ENCODE results near the gene KCNMB1.

The KCNMB1 gene, protein sequence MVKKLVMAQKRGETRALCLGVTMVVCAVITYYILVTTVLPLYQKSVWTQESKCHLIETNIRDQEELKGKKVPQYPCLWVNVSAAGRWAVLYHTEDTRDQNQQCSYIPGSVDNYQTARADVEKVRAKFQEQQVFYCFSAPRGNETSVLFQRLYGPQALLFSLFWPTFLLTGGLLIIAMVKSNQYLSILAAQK
- 3.2 to 7.9 (median 5.4) reads per million in 17 experiments for total RNA-seq

DNA sequence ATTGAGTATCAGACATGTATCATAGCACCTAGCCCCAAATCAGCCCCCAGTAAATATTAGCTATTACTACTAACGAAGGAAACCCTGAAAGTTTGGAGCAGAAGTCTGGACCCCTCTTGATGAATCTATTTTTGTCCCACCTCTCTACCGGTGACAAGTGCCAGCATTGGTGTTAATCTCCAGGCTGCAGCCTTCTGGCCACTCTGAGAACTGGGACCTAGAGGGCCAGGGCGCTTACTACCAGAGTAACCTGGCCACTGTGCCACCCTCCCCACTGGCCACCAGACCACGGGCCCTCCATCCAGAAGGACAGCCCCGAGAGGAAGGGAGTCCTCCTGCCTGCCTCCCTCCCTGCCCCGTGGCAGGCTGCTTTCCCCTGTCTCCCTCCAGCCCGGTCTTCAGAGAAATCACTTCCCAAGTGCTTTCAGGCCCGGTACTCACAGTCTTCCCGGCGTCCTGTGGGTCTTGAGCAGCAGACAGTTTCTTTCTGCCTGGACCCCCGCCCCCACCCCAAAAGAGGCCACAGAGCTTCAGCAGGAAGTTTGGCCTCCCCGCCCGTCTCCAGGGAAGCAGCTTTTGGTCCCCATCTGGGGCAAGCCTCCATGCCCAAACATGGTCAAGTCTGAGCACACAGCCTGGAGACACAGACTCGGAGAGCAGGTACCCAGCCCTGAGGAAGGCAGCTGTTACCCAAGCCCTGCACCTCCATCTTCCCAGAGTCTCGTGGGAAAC, at the start of gene KCNMB1:
Gene KCNMB1 (minus strand): TSS at position 550 of the 732 bp plus-strand sequence. CDS start 3,920 bp downstream, outside the sequence.
- peak in 2 of 4 experiments; percentile 13 to 58 for DNase-seq

DNA sequence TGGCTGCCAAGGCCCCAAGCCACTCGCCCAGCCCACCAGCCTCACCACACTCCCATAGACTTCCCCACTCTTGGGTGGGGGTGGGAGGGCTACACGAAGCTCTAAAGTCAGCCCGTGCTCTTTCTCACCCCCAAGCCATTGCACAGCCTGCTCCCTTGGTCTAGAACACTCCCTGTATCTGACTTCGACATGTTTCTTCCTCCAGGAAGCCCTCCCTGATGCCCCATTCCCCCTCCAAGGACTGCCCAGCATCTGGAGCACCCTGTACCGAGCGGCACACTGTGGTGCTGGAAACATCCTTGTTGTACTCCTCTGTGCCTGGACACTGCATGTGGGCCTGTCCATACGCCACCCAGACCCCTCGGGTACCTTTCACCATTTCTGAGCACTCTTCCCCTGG, 49.4 kb upstream of the KCNMB1 start:
- DNase-seq = no peak

DNA sequence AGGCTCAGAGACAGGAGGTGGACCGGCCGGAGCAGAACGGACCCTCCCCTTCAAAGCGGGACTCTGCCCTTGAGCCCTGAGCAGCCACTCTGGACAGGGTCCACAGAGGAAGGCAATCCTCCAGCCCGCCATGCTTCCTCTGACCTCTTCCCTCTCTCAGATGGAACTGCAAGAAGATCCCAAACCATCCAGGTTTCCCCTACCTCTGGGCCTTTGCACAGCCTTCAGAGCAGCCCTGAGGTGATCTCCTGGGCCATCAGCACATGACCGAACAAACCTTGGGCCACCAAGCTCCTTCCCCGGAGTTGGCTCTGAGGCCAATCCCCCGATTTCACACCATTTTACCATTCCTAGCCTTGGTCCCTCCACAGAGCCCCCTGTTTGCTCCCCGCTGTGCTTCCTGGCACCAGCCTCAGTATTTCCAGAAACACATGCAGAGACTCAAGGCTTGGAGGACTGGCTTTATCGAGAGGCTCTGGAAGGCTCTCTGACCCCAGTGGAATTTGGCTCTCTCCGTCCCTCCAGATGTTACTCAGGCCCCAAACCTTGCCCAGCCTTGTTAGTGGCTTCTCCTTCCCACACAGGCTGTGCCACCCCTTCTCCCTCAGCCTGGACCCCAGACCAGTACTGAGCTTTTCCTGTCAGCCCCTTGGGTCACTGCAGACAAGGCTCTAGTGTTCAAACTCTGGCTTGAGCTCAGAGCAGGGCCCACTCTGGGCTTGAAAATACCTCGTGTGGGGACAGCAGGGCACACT, 48.6 kb upstream of the KCNMB1 start:
- no peak for DNase-seq

DNA sequence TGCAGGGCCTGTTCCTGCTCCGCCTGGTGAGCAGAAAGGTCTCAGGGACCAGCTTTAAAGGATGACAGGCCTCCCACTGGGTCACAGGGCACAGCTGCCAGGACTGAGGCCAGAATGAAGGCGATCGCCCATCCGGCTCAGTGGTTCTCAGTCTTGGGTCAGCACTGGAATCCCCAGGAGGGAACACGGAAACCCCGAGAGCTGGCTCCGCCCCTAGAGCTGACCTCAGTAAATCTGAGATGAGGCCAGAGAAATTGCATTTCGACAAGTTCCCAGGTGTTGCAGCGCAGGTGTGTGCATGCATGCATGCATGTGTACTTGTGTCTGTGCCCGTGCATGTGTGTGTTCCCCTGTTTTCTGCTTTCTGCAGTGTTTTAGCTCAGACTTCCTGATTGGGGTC, 47.2 kb upstream of the KCNMB1 start:
- no peak for DNase-seq

DNA sequence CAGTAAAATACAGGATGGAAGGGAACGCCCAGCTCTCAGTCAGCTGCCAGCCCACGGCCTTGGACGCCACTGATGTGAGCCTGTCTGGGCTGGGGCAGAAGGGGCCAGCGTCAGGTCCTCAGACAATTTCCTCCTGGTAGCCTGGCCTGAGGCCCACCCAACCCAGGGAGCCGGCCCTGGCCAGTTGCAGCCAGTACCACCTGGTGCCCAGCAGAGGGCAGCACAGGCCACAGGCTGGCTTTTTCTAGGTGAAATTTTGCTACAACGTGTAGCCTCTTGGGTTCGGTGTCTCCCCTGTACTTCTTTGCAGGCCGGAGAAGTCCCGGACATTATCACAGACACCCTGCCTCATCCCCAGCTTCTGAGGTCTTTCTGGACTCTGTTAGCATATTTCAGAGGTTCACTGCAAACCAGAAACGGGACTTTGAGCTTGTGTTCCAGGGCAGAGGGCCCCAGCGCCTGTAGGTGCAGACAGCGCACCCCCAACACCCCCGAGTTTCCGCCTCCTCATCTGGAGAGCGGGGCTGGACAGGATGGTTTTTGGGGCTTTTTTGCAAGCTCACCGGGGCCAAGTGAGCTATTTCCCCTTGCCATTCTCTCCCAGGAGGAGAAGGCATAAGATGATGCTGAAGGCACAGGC, 45.9 kb upstream of the KCNMB1 start:
- DNase-seq = peak; percentile 68 to 83 (median 82)

DNA sequence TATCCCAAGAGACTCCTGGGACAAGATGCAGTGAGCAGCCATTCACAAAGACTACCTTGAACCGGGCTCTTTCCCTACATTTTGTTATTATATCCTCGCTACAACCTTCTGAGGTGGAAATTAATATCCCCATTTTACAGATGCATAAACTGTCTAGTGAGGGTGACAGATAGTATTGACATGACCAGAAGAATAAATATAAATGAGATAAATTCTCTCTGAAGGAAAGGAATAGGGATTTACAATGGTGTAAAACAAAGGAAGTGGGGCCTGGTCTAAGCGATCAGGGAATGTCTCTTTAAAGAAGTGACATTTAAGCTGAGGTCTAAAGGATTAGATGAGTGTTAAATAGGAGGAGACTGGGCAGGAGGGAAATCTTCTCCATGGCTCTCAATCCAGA, 43.5 kb upstream of the KCNMB1 start:
- DNase-seq = no peak

DNA sequence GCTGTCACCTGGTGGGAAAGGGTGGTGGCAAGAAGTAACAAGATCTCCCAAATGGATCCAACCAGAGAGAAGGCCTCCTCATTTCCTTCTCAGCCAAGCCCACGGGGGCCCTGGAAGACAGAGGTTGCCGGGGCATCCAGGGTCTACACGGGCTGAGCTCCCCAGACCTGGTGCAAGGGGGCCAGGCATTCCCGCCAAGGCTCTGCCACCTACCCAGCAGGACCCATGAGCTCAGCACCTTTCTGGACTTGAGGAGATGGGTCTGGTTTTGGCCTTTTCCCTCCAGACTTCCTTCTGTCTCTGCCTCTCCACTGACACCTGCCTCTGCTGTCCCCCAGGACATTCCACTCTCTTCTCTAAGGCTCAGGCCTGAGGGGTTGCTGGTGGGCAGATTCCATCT, 42.4 kb upstream of the KCNMB1 start:
- no peak for DNase-seq

DNA sequence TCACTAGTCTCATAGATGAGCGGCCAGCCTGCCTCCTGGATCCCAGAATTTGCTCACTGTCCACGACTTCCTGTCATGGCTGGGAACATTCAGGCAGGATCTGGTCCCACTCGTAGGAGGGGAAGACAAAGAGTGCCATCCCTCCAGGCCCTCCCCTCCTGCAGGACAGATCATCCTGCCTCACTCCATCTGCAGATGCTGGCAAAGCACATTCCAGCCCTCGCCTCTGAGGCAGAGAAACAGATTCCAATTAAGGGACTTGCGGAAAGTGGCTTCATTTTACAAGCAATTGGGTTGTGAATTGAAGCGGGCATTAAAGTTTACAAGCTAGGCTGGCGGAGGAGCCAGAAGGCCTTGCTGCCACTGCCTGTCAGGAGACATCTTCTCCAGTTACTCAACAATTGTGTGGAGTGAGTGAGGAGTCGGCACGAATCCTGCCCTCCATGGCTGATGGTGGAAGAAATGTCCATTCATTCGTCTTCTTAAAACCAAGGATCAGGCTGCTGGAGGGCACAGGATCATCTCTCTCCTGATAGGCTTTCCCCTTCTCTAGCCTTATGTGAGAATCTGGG, 41.8 kb upstream of the KCNMB1 start:
- DNase-seq = no peak

DNA sequence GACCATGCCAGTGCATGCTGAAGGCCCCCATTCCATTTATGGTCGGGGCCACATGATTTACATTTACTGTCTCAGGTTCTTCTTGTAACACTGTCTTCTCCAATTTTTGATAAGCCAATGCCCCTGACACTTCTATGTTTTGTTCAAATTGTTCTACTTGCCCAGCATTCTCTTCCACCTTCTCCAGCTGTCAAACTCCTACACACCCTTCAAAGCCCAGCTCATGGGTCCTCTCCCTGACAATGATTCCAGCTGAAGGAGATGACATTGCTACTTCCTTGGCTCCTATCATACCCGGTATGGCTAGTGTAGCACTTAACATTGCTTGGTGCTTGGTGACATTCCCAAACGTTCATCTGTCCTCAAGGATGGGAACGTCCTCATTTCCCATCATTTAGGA, 41.1 kb upstream of the KCNMB1 start:
- DNase-seq = no peak

DNA sequence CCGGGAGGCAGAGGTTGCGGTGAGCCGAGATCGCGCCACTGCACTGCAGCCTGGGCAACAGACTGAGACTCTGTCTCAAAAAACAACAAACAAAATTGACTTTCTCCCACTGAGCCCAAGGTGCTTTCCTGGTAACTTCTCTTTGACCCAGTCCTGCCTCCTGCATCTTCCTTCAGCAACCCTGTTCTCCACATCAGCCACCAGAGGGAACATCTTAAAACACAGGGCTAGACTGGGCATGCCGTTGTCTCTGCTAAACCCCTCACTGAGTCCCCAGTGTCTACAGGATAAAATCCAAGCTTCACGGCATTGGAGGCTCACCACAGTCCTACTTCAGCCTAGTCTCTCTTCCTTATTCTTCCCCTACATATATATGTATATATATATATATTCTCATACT, 39.8 kb upstream of the KCNMB1 start:
- no peak for DNase-seq

DNA sequence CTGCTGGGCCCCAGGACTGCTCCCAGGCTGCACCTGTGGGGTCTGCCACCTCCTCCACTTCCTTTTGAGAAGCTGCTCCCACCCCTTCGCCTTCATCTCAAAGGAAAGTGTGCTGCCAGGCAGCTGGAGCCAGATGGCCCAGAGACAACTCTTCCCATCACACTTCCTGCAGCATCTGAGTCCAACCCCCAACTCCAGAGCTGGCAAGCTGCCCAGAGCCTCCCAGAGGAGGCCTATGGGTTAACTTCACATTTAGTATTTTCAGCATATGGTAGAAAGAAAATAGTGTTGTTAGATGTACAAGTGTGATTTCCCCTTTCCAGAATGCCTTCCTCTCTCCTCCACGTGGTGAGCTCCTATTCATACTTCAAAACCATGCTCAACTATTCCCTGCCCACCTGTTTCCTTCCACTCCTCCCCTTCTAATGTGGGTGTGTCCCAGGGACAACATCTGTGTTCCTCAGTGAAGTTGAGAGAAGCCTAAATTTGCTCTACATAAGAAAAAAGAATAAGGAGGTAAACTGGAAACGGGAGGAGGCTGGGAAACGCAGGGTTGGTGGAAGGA, 38.6 kb upstream of the KCNMB1 start:
- peak in 1 of 4 experiments; percentile 28 for DNase-seq

DNA sequence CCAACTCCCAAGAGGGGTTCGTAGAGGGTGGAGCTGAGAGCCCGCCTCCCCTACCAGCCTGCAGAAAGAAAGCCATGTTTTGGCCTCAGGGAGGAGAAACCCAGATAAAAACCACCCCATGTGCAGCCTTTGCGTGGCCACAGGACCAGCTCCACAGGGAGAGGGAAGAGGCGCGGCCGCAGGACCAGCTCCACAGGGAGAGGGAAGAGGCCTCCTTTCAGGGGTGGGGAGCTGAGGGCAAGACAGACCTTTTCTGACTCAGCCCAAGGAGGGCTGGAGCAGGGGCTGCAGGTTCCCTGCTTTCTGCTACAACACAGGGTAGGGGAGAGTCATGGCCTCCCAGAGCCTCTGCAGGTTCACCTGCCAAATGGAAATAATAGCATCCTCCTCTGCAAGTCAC, 37.6 kb upstream of the KCNMB1 start:
- no peak for DNase-seq

DNA sequence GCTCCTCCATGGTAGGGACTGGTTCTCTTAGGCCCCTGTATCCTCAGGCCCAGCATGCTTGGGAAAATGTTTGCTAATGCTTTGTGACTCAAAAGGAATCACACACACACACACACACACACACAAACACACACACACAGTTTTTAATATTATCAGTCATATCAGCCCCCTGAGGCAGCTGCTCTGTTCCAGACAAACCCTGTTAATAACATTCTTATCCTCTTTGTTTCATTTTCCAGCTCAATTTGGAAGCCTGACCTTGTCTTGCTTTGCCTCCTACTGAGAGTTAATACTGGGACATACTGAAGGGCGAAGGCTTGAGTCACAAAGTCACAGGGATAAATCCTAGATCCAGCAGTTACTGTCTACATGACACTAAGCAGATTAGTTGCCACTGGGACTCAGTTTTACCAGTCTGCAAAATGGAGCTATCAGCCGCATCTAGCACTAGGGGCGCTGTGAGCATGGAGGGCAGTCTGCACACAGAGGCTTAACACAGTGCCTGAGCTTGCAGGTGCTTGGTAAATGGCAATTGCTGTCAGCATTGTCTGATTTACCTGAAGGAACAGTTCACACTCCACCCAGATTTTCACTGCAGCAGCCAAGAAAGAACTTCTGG, 37.1 kb upstream of the KCNMB1 start:
- DNase-seq = no peak

DNA sequence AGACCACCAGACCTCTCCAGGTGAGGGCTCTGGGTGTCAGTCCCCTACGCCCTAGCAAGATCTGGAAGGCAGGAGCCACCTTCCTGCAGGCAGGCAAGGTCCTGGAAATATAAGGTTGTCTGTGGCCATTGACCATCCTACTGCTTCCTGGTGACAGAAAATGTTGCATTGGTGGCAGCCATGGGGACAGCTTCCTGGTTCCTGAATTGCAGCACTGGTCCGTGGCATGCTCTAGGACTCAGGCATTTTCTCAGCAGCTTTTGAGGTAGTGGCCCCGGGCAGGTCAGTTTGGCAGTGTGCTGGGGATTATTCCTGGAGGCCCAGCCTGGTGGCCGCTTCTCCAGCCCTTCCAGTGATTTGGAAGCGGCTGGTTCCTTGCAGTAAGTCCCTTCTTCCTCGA, 36.6 kb upstream of the KCNMB1 start:
- peak in 3 of 4 experiments; percentile 37 to 51 (median 48) for DNase-seq

DNA sequence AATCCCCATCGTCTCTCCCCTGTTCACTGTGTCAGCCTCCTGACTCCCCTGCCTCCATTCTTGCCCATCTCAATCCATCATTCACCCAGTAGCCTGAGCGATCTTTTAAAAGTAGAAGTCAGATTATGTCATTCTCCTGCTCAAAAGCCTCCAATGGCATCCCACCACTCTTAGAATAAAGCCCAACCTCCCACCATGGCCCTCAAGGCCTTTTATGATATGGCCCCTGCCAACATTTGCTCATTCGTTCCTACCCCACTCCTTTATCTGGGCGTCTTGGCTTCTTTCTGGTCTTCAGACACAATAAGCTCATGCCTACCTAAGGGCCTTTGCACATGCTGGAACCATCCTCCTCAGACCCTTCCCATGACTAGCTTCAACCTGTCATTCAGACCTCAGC, 35.5 kb upstream of the KCNMB1 start:
- no peak for DNase-seq

DNA sequence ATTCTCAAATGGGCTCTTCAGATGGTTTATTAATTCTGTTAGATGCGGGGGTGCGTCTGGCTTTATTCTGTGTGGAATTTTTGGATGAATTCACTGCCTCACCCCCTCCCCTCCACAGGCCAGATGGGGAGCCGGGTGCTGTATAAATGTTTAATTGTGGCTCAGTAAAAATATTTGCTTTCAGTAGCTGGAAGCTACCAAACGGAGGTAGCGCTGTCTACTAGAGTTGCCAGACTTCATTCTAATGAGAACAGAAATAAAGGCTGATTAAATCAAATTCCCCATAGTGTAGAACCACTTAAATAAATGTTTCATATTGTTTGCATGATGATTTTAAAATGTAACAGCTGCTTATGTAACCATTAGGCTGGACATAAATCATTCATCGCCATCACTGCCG, 34.5 kb upstream of the KCNMB1 start:
- no peak for DNase-seq

DNA sequence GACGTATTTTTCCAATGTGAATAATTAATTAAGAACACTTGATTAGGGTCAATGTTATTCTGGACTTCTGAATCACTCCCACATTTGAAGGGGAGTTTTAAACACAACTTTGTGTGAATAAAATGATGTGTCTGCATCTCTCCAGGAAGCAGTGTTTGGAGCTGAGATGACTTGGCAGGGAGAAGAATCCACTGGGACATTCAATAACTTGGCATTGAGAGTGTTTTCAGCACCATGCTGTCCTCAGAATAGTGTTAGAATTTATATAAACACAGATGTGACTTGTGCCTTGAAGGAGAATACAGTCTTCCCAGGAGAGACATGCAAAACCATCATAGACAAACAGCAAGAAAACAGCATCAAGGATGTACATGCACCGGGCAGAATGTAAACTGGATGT, 32.7 kb upstream of the KCNMB1 start:
- DNase-seq = no peak

DNA sequence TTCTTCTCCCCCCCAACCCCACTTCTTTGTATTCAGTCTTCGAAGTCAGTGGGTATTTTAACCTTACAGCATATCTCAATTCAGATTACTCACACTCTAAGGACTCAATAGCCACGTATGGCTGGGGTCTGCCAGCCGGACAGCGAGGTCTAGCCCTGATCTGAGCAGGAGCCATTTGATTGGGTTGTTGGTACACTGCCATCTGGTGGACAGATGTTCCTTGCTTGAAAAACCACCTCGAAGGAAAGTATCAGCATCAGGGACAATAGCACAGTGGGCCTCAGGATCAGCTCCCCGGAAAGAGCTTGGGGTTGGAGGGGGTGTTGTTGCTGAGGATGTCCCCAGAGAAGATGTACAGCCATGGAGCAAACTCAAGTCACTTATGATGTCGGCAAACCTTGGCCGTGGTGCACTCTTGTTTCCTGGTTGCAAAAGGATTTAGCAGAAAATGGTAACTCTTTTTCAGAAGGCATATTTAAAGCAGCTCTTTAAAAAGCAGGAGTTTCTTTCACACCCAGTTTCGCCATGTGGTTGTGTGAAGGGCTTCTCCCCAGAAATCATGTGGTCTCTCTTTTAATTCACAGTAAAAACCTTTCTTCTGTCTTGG, 31.7 kb upstream of the KCNMB1 start:
- peak; percentile 80 to 85 (median 82) for DNase-seq

DNA sequence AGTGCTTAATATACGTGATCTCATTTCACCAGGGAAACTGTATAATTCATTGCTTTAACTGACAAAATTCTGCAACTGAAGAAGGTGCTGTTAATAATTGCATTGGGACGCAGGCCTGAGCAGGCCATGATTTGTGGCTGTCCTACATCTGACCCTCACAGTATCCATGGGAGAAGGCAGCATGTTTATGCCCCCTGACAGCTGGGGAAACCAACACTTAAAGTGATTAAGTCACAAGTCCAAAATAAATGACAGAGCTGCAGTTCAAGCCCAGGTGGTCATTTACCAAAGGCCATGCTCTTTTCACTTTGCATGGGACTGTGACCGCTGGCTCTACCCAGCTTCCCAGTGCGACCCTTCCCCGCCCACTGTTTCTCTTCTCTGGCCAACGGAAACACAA, 30.5 kb upstream of the KCNMB1 start:
- DNase-seq = no peak

DNA sequence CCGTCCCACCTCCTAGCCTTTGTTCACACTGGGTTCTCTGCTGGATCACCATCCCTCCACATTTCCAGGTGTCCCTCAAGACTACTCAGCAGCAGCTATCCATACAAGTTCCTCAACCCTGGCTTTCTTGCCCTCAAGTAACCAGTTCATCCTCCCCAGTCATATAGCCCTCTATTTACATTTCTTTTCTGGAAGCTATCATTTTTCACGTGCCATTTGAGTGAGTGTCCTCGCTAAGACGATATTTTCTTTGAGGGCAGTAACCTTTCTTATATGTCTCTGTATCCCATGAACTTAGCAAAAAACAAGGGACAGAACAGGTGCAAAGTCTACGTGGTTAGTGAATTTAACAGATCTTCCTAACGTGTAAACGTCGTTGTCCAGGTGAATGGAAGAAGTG, 29.6 kb upstream of the KCNMB1 start:
- DNase-seq = no peak

DNA sequence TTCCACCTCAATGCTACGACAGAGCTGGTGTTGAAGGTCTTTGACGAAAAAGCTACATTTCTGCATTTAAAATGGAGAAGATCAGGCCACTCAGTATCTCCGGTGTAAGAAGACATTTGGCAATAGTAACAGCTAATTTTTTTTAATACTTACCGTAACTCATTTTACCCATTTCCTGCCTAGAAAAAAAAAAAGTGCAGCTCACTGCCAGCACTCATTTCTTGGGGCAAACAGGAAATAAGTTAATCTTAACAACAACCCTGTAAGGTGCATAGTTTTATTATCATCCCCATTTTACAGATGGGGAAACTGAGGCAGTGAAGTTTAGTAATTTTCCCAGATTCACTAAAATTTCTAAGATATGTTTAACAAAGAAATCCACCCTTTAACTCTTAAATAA, 27.4 kb upstream of the KCNMB1 start:
- DNase-seq = peak in 1 of 4 experiments; percentile 13

DNA sequence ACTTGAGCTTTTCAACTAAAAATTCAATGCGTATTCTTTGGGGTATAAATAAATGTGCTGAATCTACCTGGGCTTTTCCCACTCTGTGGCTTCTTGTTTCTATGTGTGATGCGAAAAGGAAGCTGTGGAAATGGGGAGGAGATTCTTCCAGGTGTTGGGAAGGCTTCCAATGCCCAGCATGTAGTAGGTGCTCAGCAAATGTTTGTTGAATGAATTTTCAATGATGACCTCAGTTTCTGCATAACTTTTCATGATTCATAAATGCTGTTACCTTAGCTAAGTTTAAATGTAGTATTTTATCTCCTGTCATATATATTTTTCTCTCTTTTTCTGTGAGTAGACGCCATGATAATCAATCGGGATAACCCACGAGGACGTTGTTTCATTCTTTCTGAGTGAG, 25.6 kb upstream of the KCNMB1 start:
- no peak for DNase-seq

Data from suppressor macrophage (primary cell).